ENCODE results near the gene GLP1R. TPM values are rescaled to one million over a fixed set of nuclear protein-coding genes. Genes with fewer than 3 reads are reported as not detected.

GLP1R gene
- total and polyA plus RNA-seq, 8 donors: 0.05 to 9.0 (median 1.9) TPM; not detected in 4

DNA sequence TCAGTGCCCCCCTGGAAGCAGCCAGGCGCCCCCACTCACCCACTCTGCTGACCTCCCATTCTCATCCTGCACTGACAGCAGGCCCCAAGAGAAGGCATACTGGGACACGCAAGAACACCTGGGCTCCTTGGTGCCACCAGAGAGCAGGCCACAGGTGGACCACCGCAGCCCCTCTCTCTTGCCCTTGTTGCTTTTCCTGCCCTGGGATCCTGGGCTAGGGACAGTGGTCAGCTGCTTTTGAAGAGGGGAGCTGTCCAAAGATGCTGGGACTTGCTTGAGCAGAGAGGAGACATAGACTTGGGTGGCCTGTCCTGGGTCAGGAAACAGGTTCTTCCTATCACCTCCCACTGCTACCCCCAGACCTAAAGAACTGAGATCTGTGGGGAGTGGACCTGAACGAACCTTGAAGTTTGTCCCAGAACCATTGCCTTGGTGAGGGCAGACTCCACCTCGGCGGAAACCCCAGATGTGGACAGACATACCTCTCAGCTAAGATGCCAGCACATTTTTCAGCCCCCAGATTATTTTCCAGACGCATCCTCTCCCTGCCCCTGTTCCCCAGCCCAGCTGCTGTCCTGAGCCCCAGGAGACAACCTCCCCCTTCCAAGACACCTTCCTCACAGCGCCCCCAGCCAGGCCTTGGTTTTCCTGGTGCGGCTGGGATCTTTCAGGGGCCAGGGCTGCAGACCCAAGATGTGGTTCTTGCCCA, 1.1 kb downstream of the GLP1R start:
- Histone ChIP-seq H3K27ac (no peak overlapping the region), H3K4me3 (no peak overlapping the region), H3K9me3 (no peaks in the 10 kb centered on the region), H3K36me3 (no peaks in the 10 kb centered on the region), H3K27me3 (peaks cover 0 to 89% (median 38%) of the 10 kb centered on the region in 3 donors), H3K4me1 (peaks cover 10 to 15% (median 12%) of the 10 kb centered on the region in 4 donors)
- intact Hi-C loops (cut with DNase I; ENCODE audit: low total_unique reads): no loop called here
- TF ChIP-seq POLR2AphosphoS5 (IDR thresholded peaks at IDR 0.05) (no peak), EP300 (IDR thresholded peaks at IDR 0.05) (no peak), POLR2A (IDR thresholded peaks at IDR 0.05) (no peak)
- TF ChIP-seq, protein P1, sequence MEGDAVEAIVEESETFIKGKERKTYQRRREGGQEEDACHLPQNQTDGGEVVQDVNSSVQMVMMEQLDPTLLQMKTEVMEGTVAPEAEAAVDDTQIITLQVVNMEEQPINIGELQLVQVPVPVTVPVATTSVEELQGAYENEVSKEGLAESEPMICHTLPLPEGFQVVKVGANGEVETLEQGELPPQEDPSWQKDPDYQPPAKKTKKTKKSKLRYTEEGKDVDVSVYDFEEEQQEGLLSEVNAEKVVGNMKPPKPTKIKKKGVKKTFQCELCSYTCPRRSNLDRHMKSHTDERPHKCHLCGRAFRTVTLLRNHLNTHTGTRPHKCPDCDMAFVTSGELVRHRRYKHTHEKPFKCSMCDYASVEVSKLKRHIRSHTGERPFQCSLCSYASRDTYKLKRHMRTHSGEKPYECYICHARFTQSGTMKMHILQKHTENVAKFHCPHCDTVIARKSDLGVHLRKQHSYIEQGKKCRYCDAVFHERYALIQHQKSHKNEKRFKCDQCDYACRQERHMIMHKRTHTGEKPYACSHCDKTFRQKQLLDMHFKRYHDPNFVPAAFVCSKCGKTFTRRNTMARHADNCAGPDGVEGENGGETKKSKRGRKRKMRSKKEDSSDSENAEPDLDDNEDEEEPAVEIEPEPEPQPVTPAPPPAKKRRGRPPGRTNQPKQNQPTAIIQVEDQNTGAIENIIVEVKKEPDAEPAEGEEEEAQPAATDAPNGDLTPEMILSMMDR (IDR thresholded peaks at IDR 0.05): no peak
- DNase-seq: no peak
- WGBS, 5 donors: 75 to 94% (median 85%) methylated on average over 8 to 9 of the region's 9 CpGs

- Histone ChIP-seq H3K4me1 (peaks cover 10 to 15% (median 12%) of the 10 kb centered on the region in 4 donors), H3K9me3 (no peaks in the 10 kb centered on the region), H3K36me3 (no peaks in the 10 kb centered on the region), H3K27ac (no peak overlapping the region), H3K4me3 (no peak overlapping the region), H3K27me3 (peaks cover 0 to 84% (median 38%) of the 10 kb centered on the region in 3 donors)
- TF ChIP-seq, protein P1 (IDR thresholded peaks at IDR 0.05): no peak
- no peak for TF ChIP-seq POLR2AphosphoS5 (IDR thresholded peaks at IDR 0.05)
- no peak for DNase-seq
- intact Hi-C loops (cut with DNase I; ENCODE audit: low total_unique reads): no loop called here
- 78 to 92% (median 81%) methylated on average over 5 of the region's 5 CpGs for WGBS, 5 donors
These were observed 2.0 kb downstream of the GLP1R start for GRCh38 chr6:39050453-39051112.

DNA sequence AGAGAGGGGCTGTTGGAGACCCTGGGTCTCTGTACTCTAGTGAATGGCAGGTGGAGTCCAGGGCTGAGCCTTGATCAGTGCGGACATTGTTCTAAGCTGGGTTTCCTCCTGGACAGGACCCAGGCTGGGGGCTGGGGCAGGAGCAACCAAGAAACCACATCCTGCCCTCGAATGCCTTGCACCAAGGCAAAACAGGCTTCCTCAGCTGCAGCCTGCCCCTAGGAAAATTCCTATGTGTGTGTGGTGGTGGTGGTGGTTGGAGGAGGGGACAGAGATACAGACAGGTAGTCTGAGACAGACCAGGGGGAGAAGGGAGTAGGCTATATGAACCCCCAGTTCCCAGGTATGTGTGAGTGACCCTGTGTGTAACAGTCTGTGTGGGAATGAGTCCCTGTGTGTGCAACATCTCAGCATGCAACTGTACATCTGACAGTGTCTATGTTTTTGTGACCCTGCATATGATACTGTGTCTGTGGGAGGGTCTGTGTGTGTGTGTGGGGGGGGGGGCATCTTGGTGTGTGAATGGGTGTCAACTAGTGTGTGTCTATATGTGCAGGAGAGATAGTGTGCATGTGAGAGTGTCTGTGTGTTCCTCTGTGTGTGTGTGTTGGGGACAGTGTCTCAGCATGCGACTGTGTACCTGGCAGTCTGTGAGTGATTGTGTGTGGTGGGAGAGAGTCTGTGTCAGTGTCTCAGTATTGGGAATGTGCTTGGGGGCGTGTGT, 3.0 kb downstream of the GLP1R start:
- Histone ChIP-seq H3K27ac (no peak overlapping the region), H3K27me3 (peaks cover 0 to 84% (median 38%) of the 10 kb centered on the region in 3 donors), H3K36me3 (no peaks in the 10 kb centered on the region), H3K4me3 (no peak overlapping the region), H3K4me1 (peaks cover 10 to 15% (median 12%) of the 10 kb centered on the region in 4 donors), H3K9me3 (no peaks in the 10 kb centered on the region)
- 47 to 64% (median 54%) methylated on average over 4 of the region's 4 CpGs for WGBS, 5 donors
- intact Hi-C loops (cut with DNase I; ENCODE audit: low total_unique reads): no loop called here
- DNase-seq: no peak
- no peak for TF ChIP-seq EP300 (IDR thresholded peaks at IDR 0.05)
- TF ChIP-seq POLR2AphosphoS5 (IDR thresholded peaks at IDR 0.05): no peak
- TF ChIP-seq, protein P1 (IDR thresholded peaks at IDR 0.05): no peak
- TF ChIP-seq POLR2A (IDR thresholded peaks at IDR 0.05): no peak

DNA sequence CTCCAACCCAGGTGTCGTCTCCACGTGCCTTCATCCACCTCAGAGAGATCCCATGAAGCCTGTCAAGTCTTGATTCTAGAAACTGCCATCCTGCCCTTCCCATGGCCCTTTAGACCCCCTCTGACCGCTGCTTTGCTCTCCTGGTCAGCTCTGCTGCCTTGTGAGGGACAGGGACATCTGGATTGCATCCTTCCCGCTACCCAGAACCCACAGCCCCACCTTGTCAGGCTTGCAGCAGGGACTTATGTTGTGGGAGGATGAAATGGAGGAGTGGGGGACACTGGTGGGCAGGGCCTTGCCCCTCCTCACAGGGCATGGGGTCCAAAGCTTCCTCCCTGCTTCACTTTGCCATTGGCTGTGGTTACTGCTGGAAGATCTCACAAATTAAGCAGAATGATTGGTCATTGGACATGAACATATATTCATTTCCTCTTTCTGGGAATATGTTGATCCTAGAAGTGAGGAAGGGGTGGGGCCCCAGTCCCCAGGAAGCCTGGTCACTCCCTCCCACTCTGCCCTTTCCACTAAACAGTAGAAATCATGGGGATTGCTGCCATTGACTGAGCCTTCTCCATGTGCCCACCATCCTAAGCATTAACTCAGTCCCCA, 4.5 kb downstream of the GLP1R start:
- 85 to 89% (median 87%) methylated on average over 4 of the region's 4 CpGs for WGBS, 5 donors
- no peak overlapping the region for H3K27ac ChIP-seq
- intact Hi-C loops (cut with DNase I; ENCODE audit: low total_unique reads): no loop called here

More for the DNA sequence above, 4.5 kb downstream of the GLP1R start:
- Histone ChIP-seq H3K36me3 (no peaks in the 10 kb centered on the region), H3K4me1 (peaks cover 10 to 14% (median 11%) of the 10 kb centered on the region in 4 donors), H3K9me3 (no peaks in the 10 kb centered on the region), H3K27me3 (peaks cover 0 to 70% (median 24%) of the 10 kb centered on the region in 3 donors), H3K4me3 (no peak overlapping the region)
- DNase-seq: no peak
- no peak for TF ChIP-seq POLR2A (IDR thresholded peaks at IDR 0.05)
- TF ChIP-seq EP300 (IDR thresholded peaks at IDR 0.05): no peak
- TF ChIP-seq, protein P1 (IDR thresholded peaks at IDR 0.05): no peak
- TF ChIP-seq POLR2AphosphoS5 (IDR thresholded peaks at IDR 0.05): no peak

All from stomach (tissue), 9 donors.